Nephron progenitor cell (in vitro differentiated cells): ENCODE data around the gene POLN.
"Not testable (repeated sequence)": the region's sequence is repeated elsewhere in the genome, so short reads cannot be mapped to it uniquely, and the experiment has no call there.

Experiments used
- DNase-seq: peaks from one replicate; pipeline ENCODE4 v3.0.0; 2021
- H3K27ac Mint-ChIP-seq: 2 replicates; pipeline ENCODE4 v1.8.0; 2021; ENCODE audit warnings: mild to moderate bottlenecking, moderate library complexity, mixed read lengths
- H3K27me3 Mint-ChIP-seq: 2 replicates; pipeline ENCODE4 v1.8.0; 2021; ENCODE audit warnings: mild to moderate bottlenecking, low read depth, mixed read lengths; ENCODE audit not compliant: poor library complexity
- H3K36me3 Mint-ChIP-seq: 2 replicates; pipeline ENCODE4 v1.8.0; 2021; ENCODE audit warnings: low read depth, mixed read lengths
- H3K4me1 Mint-ChIP-seq: 2 replicates; pipeline ENCODE4 v1.8.0; 2021; ENCODE audit warnings: mixed read lengths
- H3K4me3 Mint-ChIP-seq: 2 replicates; pipeline ENCODE4 v1.8.0; 2021; ENCODE audit warnings: mild to moderate bottlenecking, moderate library complexity, mixed read lengths
- H3K9me3 Mint-ChIP-seq: 2 replicates; pipeline ENCODE4 v1.8.0; 2021; ENCODE audit warnings: mild to moderate bottlenecking, moderate library complexity, mixed read lengths
- TF ChIP-seq, protein P1 (sequence below): fragments of 200-600 bp; sonication (generic); IDR thresholded peaks from 2 replicates; pipeline ENCODE4 v1.5.0; 2021; ENCODE audit warnings: antibody characterized with exemption

POLN gene

DNA sequence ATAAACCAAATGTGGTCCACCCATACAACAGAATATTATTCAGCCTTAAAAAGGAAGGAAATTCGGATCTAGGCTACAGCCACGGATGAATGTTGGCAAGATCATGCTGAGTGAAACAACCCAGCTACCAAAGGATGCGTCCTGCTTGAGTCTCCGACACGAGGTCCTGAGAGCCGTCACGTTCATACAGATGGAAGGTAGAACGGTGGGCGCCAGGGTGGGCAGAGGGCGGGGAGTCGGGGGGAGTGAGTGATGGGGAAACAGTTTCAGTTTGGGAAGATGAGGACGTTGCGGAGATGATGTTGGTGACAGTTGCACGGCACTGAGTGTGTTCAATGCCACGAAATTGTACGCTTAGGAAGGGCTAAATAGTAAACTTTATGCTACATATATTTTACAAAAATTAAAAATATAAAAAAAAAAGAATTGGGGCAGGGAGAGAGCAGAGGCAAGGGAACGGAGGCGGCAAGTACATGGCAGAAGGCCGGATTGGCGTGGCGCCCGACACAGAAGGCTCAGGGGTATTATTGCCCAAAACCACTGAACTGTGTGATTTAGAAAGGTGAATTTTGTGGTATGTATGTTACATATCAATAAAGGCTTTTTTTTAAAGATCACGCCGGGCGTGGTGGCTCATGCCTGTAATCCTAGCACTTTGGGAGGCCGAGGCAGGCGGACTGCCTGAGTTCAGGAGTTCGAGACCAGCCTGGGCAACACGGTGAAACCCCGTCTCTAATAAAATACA is 34.8 kb upstream of the POLN start:
- H3K36me3 Mint-ChIP-seq: no peaks in the 10 kb centered on the region
- peaks cover 38% of the 10 kb centered on the region for H3K4me1 Mint-ChIP-seq
- H3K27me3 Mint-ChIP-seq: peaks cover 12% of the 10 kb centered on the region
- no peak overlapping the region for H3K27ac Mint-ChIP-seq
- H3K9me3 Mint-ChIP-seq: no peaks in the 10 kb centered on the region
- H3K4me3 Mint-ChIP-seq: no peak overlapping the region
- no peak for DNase-seq
- TF ChIP-seq, protein P1, sequence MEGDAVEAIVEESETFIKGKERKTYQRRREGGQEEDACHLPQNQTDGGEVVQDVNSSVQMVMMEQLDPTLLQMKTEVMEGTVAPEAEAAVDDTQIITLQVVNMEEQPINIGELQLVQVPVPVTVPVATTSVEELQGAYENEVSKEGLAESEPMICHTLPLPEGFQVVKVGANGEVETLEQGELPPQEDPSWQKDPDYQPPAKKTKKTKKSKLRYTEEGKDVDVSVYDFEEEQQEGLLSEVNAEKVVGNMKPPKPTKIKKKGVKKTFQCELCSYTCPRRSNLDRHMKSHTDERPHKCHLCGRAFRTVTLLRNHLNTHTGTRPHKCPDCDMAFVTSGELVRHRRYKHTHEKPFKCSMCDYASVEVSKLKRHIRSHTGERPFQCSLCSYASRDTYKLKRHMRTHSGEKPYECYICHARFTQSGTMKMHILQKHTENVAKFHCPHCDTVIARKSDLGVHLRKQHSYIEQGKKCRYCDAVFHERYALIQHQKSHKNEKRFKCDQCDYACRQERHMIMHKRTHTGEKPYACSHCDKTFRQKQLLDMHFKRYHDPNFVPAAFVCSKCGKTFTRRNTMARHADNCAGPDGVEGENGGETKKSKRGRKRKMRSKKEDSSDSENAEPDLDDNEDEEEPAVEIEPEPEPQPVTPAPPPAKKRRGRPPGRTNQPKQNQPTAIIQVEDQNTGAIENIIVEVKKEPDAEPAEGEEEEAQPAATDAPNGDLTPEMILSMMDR: no peak

DNA sequence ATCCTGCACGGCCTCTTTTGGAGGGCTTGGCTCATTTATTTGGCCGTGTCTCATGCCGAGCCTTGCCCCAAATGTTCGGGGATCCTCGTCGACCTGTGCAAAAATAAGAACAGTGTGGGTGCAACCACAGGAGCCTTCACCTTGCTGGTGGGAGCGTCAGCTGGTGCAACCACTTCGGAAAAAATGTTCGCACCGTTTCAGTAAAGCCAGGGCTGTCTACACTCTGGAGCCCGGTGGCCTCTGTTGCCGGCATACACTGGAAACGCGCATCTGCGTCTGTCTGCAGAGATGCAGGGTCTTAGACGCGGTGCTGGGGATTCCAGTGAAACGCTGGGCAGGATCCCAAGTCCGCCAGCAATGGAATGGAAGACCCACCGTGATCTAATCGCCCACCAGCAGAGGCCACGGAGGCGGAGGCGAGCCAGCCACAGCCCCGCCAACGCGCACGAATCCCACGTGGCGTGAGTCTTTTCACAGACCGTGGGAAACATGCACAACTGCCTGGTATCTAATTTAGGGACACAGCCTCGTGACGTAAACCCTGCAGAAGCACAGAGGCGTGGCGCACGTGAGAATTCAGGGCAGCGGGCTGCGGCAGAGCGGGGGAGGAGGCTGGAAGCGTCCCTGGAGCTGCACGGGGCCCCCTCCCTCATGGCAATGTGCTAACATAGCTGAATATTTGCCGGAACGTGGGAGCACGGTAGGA is 33.8 kb upstream of the POLN start:
- no peak for DNase-seq
- Mint-ChIP-seq H3K36me3 (no peaks in the 10 kb centered on the region), H3K4me1 (peaks cover 28% of the 10 kb centered on the region), H3K27me3 (peaks cover 7% of the 10 kb centered on the region), H3K27ac (no peak overlapping the region), H3K9me3 (no peaks in the 10 kb centered on the region), H3K4me3 (no peak overlapping the region)
- TF ChIP-seq, protein P1: no peak

DNA sequence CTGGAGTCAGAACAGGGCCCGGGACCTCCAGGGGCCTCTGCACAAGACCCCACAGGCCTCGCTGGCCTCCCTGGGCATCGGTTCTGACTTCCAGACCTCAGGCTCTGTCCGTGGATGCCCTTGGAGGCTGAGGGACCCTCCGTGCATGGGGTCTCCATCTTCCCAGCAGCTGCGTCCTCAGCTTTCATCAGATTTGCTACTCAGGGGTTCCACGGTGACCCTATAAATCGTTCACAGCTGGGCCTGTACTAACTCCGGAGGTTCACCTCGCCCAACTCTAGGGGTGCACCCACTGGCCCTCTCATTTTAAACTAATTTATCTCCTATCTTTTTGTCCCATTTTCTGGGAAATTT is 33.1 kb upstream of the POLN start:
- DNase-seq, H3K36me3 Mint-ChIP-seq, H3K9me3 Mint-ChIP-seq, H3K27me3 Mint-ChIP-seq, H3K4me3 Mint-ChIP-seq, H3K27ac Mint-ChIP-seq: not testable (repeated sequence)
- H3K4me1 Mint-ChIP-seq: peaks cover 30% of the 10 kb centered on the region

DNA sequence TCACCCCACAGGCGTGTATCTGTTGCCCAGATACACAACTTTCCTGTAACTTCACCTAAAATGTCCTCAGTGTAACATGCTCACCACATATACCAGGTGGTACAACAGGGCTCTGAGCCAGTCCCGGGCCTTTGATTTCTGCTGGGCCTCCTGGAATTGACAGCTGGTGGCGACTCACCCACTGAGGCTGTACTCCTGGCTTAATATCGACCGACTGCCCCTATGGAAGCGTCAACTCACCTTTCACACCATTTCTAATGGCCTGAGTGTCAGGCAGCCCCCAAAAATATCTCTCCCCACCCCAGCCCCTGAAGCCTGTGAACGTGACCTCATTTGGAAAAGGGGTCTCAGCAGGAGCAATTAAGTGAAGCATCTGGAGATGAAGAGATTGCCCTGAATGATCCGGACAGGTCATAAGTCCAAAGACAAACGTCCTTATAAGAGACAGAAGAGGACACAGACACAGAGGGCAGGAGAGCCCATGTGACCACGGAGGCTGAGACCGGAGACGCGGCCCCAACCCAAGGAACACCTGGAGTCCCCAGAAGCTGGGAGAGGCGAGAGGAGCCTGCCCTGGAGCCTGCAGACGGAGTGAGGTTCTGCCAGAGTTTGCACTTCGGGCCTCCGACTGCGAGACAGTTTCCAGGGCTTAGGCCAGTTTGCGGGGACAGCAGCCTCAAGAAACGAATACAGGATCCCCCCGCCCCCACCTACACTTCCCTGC is 32.6 kb upstream of the POLN start:
- Mint-ChIP-seq H3K9me3 (no peaks in the 10 kb centered on the region), H3K4me1 (peaks cover 35% of the 10 kb centered on the region), H3K4me3 (peak overlapping the region; percentile 19), H3K27me3 (peaks cover 7% of the 10 kb centered on the region), H3K27ac (peak overlapping the region; percentile 71), H3K36me3 (no peaks in the 10 kb centered on the region)
- TF ChIP-seq, protein P1: no peak
- DNase-seq: no peak

DNA sequence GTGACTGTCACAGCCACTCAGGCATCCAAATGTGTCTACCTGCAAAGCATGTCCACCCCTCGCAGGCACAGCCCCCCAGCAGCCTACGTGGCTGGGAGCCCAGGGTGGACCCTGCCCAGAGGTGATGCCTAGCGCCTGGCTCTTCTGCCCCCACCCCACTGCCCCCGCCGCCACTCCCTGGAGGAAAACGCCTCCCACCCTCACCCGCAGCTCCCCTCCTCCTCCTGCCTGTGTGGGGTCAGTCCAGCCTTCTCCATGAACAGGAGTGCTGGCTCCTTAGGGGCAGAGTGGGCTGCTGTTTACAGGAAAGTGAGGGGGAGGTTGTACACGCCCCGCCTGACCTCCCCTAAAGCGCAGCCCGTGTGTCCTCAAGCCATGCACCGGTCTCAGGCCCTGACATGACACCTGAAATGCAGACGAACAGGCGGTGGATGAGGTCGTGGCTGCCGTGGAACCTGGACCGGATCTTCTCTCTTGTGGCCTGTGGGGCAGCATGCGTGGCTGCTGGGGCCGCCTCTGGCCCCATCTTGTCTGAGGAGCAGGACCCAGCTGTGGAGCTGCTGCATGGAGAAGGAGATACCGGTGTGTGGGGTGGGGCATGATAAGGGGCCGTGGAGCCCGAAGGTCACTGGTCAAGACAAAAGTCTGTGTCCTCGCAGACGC is 31.9 kb upstream of the POLN start:
- H3K4me1 Mint-ChIP-seq: peaks cover 42% of the 10 kb centered on the region
- peaks cover 5% of the 10 kb centered on the region for H3K27me3 Mint-ChIP-seq
- no peaks in the 10 kb centered on the region for H3K36me3 Mint-ChIP-seq
- peak overlapping the region; percentile 48 for H3K27ac Mint-ChIP-seq
- H3K9me3 Mint-ChIP-seq: no peaks in the 10 kb centered on the region
- H3K4me3 Mint-ChIP-seq: no peak overlapping the region
- no peak for DNase-seq
- TF ChIP-seq, protein P1: no peak

DNA sequence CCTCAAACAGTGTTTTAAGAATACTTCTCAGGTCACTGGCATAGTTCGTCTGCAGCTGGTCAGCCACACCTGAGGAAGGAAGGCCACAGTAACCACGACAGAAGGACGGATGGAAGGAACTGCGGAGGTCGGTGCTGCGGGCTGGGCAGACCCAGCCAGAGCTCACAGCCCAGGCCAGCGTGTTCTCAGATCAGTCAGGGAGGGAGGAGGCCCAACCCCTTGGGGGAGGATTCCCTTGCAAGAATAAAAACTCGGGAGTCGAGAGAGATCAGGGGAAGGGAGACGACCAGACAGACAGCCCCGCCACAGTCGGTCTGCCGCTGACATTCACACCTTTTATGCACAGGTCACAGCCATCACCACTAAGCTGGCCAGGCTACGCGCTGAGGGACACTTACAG is 31.3 kb upstream of the POLN start:
- H3K4me3 Mint-ChIP-seq: no peak overlapping the region

More for the DNA sequence above, 31.3 kb upstream of the POLN start:
- Mint-ChIP-seq H3K36me3 (no peaks in the 10 kb centered on the region), H3K27me3 (peaks cover under 1% of the 10 kb centered on the region), H3K27ac (no peak overlapping the region), H3K9me3 (no peaks in the 10 kb centered on the region), H3K4me1 (peaks cover 44% of the 10 kb centered on the region)
- TF ChIP-seq, protein P1: no peak
- DNase-seq: no peak
